Activated CD4-positive, alpha-beta memory T cell treated with anti-CD3 and anti-CD28 coated beads for 36 hours (primary cell): ENCODE results near the gene SLIT1. TPM values are rescaled to one million over a fixed set of nuclear protein-coding genes. Genes with fewer than 3 reads are reported as not detected.

Experiments
- CTCF ChIA-PET: fragments of 350-600 bp; sonication (Branson Sonifier 250); formaldehyde crosslinking; loops from one replicate; lab custom pipeline; 2021; ENCODE audit warnings: antibody characterized with exemption, inconsistent platforms; lab: Charles Lee
- POLR2A ChIA-PET: fragments of 350-600 bp; sonication (Branson Sonifier 250); formaldehyde crosslinking; loops from one replicate; lab custom pipeline; 2021; ENCODE audit warnings: antibody characterized with exemption; lab: Charles Lee
- DNase-seq: peaks from one replicate; pipeline ENCODE4 v3.0.0-alpha.2; 2020
- H3K27ac Mint-ChIP-seq: one replicate; pipeline ENCODE4 v1.8.0; 2021; ENCODE audit warnings: mixed read lengths
- H3K27me3 Mint-ChIP-seq: one replicate; pipeline ENCODE4 v1.8.0; 2021; ENCODE audit warnings: mixed read lengths
- H3K36me3 Mint-ChIP-seq: one replicate; pipeline ENCODE4 v1.8.0; 2021; ENCODE audit warnings: mixed read lengths
- H3K4me1 Mint-ChIP-seq: one replicate; pipeline ENCODE4 v1.8.0; 2021; ENCODE audit warnings: low read depth, mixed read lengths
- H3K4me3 Mint-ChIP-seq: one replicate; pipeline ENCODE4 v1.8.0; 2021; ENCODE audit warnings: mild to moderate bottlenecking, mixed read lengths
- H3K9me3 Mint-ChIP-seq: one replicate; pipeline ENCODE4 v1.8.0; 2021; ENCODE audit warnings: mixed read lengths
- intact Hi-C: fragments of 100-400 bp; cut with micrococcal nuclease; formaldehyde crosslinking; loops from one replicate; pipeline ENCODE4 v1.15.1; 2023
- total RNA-seq, 2 experiments: library from RNA; stranded (reverse); gene quantifications; one replicate each; pipeline ENCODE4 v1.2.3, GENCODE V29; 2021

The SLIT1 gene
- total RNA-seq, 2 experiments from 2014 or later: 0.63 to 0.71 TPM

DNA sequence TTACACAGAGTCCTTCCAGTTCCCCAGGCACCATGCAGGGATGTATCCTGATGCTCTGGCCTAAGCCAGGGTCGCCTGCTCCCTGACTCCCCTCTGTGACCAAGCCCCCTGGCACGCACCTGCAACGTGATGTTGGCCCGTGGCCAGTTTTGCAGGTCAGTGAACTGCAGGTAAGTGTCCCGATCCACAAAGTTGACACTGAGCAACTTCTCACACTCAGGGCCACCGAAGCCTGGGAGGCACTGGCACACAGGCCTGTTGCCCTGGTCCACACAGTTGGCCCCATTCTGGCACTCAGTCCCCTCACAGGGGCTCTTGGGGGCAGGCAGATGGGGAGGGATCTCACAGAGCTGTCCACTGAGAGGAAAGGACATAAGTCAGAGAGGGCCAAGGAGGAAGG, 179.4 kb downstream of the SLIT1 start:
- Mint-ChIP-seq H3K36me3 (peaks cover 12% of the 10 kb centered on the region), H3K27me3 (peaks cover 2% of the 10 kb centered on the region), H3K27ac (no peak overlapping the region), H3K4me3 (no peak overlapping the region), H3K4me1 (no peaks in the 10 kb centered on the region), H3K9me3 (peaks cover 24% of the 10 kb centered on the region)
- intact Hi-C loops: no loop called here
- no peak for DNase-seq
- ChIA-PET POLR2A (no interaction called here), CTCF (no interaction called here)

DNA sequence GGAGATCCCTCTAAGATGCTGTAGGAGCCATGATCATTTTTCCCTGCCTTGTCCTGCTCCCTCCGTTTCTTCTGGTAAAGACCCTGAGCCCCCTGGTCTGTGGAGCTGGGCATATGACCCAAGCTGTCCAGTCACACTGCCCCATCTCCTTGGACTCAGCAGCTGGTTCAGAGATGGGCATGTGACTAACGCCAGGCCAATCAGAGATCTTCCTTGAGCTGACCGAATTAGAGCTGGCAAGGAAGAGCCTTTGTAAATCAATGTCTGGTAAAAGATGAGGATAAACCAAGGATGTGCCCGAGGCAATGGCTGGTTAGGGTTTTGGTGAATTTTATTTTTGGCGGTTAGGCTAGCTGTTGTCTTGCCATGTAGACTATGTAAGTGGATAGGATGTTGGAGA, 180.4 kb downstream of the SLIT1 start:
- Mint-ChIP-seq H3K27ac (no peak overlapping the region), H3K4me1 (no peaks in the 10 kb centered on the region), H3K36me3 (peaks cover 12% of the 10 kb centered on the region), H3K27me3 (peaks cover 2% of the 10 kb centered on the region), H3K4me3 (no peak overlapping the region), H3K9me3 (peaks cover 24% of the 10 kb centered on the region)
- ChIA-PET POLR2A (no interaction called here), CTCF (interaction anchor here (0.6 to 2.4 kb wide), 3 partner anchors 20 to 364 kb away, joined by 3 to 9 read pairs (median 3); no protein-coding TSS in a partner anchor)
- intact Hi-C loops: no loop called here
- no peak for DNase-seq

DNA sequence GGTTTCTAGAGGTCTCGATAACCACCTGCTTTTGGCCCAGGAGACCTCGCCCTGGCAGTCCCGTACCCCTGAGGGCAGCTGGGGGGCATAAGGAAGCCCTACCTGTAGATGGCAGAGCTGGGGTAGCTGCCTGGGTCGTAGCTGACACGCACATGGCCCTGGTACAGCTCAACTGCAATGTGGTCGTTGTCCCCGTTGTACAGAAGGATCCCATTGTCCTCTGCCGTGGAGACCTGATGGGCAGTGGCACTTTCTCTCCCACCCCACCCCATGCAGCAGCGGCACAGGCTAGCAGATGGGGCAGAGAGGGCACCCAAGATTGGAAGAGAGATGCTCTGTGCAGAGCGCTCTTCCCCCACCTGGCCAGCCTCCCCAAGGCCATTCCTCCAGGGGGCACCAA, 181.2 kb downstream of the SLIT1 start:
- no peak for DNase-seq
- no peaks in the 10 kb centered on the region for H3K4me1 Mint-ChIP-seq
- no peak overlapping the region for H3K4me3 Mint-ChIP-seq
- intact Hi-C loops: no loop called here
- H3K27me3 Mint-ChIP-seq: peaks cover 2% of the 10 kb centered on the region
- ChIA-PET POLR2A (no interaction called here), CTCF (interaction anchor here (0.5 to 2.4 kb wide), 3 partner anchors 21 to 274 kb away, joined by 3 to 9 read pairs (median 4); no protein-coding TSS in a partner anchor)
- peaks cover 24% of the 10 kb centered on the region for H3K9me3 Mint-ChIP-seq
- H3K36me3 Mint-ChIP-seq: peaks cover 12% of the 10 kb centered on the region
- no peak overlapping the region for H3K27ac Mint-ChIP-seq

DNA sequence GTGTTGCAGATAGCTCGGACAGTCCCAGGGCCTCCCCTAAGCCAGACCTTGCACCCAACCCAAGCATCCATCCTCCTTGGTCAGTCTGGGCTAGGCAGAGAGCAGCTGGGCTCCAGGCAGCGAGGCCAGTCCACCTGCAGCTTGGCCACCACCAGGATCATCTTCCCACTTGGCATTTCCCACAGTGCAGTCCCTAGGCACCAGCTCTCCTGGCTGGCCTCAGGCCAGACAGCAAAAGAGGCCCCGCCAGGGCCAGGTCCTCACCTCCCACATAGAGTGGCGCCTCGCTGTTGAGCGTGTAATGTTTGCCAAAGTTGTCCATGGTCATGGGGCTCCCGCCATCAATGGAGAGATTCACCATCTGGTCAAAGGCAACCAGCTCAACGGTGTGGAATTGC, 182.0 kb downstream of the SLIT1 start:
- POLR2A ChIA-PET: no interaction called here
- peaks cover 12% of the 10 kb centered on the region for H3K36me3 Mint-ChIP-seq
- H3K4me3 Mint-ChIP-seq: no peak overlapping the region
- CTCF ChIA-PET: interaction anchor here (2.4 kb wide), 1 partner anchor 22 kb away, joined by 9 read pairs; no protein-coding TSS in a partner anchor
- intact Hi-C loops: no loop called here
- H3K27ac Mint-ChIP-seq: no peak overlapping the region
- peaks cover 2% of the 10 kb centered on the region for H3K27me3 Mint-ChIP-seq
- no peaks in the 10 kb centered on the region for H3K4me1 Mint-ChIP-seq
- H3K9me3 Mint-ChIP-seq: peaks cover 24% of the 10 kb centered on the region
- no peak for DNase-seq

DNA sequence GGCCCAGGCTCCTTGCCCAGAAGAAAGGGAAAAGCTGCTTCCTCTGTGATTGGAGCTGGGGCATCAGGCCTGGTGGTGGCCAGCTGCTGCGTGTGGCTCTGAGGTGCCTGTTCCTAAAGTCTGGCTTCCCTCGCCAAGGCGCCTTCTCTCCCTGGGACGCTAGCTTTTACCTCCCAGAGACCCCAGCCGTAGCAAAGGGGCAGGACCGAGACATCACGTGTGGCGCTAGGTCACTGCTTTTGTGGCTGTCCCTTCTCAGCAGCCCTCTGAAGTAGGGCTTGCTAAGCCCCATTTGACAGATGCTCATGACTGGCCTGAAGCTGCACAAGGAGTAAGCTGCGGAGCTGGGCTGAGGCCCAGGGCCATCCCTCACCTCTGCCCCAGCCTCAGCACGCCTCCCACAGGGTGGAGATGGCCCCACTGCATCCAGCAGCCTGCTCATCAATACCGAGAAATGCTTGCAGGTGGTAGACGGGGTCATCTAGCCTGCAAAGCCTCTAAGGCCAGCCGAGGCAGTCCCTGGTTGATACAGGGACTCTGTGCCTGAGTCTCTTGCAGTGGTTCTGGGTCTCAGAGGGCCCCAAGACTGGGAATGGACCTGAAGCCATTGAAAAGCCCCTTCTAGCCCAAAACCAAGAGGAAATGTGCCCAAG, 182.5 kb downstream of the SLIT1 start:
- Mint-ChIP-seq H3K4me3 (no peak overlapping the region), H3K27me3 (peaks cover 2% of the 10 kb centered on the region), H3K27ac (no peak overlapping the region), H3K9me3 (peaks cover 24% of the 10 kb centered on the region), H3K36me3 (peaks cover 12% of the 10 kb centered on the region), H3K4me1 (no peaks in the 10 kb centered on the region)
- CTCF ChIA-PET: interaction anchor here (1.3 kb wide), 1 partner anchor 22 kb away, joined by 3 read pairs; no protein-coding TSS in a partner anchor
- POLR2A ChIA-PET: no interaction called here
- no peak for DNase-seq
- intact Hi-C loops: no loop called here

DNA sequence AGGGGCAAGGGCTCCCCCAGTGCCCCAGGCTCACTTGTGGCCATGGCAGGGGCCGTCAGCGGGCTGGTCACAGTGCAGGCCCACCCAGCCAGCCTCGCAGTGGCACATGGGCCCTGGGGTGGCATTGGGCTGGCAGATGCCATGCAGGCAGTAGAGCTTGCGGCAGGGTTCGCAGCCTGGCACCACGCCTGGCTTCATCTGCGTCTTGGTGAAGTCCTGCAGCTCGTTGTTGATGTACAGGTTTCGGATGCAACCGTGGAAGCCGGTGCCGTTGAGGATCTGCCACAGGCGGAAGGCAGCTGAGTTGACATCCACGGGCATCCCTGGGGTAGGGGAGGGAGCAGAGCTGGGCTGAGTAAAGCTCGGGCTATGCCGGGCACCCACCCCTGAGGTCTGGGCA, 183.1 kb downstream of the SLIT1 start:
- Mint-ChIP-seq H3K4me1 (no peaks in the 10 kb centered on the region), H3K27me3 (peaks cover 2% of the 10 kb centered on the region), H3K27ac (no peak overlapping the region), H3K9me3 (peaks cover 21% of the 10 kb centered on the region), H3K36me3 (peaks cover 9% of the 10 kb centered on the region), H3K4me3 (no peak overlapping the region)
- intact Hi-C loops: no loop called here
- CTCF ChIA-PET: interaction anchor here (0.6 to 1.3 kb wide), 2 partner anchors 23 to 34 kb away, joined by 3 read pairs; no protein-coding TSS in a partner anchor
- POLR2A ChIA-PET: no interaction called here
- no peak for DNase-seq

DNA sequence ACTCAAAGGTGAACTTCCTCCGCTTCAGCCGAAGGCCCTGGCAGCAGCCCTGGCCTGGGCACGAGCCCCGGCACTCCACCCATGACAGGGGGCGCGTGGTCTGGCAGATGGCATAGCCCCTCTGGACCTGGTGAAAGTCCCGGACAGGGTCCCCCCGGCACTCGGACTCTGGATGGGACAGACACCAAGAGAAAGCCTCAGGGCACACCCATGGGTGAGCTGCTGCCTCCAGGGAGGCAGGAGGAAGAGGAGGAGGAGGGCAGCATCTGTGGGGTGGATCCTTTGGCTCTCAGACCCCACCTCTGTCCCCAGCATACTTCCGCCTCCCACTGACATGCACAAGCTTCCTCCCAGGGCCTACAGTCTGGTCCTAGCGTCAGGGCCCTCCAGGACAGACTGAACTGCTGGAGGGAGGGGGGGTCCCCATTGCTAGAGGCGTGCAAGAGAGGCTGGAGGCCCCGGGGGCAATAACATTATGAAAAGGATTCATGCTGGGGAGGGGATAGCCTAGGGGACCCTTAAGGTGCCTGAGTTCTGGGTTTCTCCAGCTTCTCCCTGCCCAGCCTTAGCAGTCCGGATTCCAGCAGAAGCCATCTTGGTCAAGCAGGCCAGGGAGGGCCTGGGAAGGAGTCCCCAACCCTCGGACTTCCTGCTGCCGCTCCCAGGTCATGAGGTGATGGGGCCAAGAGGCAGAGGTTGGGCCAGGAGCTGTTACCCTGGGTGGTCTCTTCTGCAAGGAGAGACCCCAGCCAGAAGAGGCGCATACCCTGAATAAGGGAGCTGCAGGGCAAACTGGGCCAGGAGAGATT, 184.4 kb downstream of the SLIT1 start:
- intact Hi-C loops: no loop called here
- H3K4me1 Mint-ChIP-seq: no peaks in the 10 kb centered on the region

DNA sequence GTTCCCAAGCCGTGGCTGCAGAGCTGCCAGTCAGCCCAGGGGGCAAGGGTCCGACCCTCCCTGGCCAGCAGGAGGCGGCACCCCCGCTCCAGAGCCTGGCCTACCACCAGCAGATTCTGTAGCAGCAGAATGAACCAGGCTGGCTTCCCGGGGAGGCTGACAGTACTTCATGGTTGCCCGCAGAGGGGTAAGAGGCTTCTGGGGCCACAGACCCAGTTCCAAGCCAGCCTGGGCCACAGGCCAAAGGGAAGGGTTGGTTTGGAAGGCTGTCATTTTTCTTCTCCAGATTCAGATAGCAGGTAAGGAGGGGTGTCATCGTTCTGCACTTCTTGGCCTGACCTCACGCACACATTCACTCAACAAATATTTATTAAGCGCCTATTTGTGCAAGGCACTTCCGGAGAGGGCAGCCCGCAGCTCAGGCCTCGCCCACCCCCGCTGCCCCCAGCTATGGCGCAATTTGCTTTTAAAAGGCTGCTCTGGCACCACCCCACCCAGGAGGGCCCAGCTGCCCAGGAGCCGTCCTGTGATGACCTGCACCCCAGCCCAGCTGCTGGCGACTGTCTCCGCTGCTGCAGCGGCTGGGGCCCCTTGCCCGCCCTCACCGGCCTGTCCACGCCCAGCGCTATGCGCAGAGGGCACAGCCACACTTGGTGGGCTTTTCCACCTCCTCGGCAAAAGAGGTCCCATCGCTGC, 185.1 kb downstream of the SLIT1 start:
- no peaks in the 10 kb centered on the region for H3K36me3 Mint-ChIP-seq
- H3K9me3 Mint-ChIP-seq: peaks cover 2% of the 10 kb centered on the region
- H3K27me3 Mint-ChIP-seq: peaks cover 2% of the 10 kb centered on the region
- no peak overlapping the region for H3K27ac Mint-ChIP-seq
- intact Hi-C loops: no loop called here
- CTCF ChIA-PET: interaction anchor here (1.0 kb wide), 1 partner anchor 25 kb away, joined by 3 read pairs; no protein-coding TSS in a partner anchor
- no peak overlapping the region for H3K4me3 Mint-ChIP-seq
- POLR2A ChIA-PET: no interaction called here
- no peaks in the 10 kb centered on the region for H3K4me1 Mint-ChIP-seq
- DNase-seq: no peak

More for the DNA sequence above, 184.4 kb downstream of the SLIT1 start:
- Mint-ChIP-seq H3K36me3 (no peaks in the 10 kb centered on the region), H3K27me3 (peaks cover 2% of the 10 kb centered on the region), H3K27ac (no peak overlapping the region), H3K9me3 (peaks cover 8% of the 10 kb centered on the region), H3K4me3 (no peak overlapping the region)
- ChIA-PET POLR2A (no interaction called here), CTCF (interaction anchor here (1.0 kb wide), 1 partner anchor 24 kb away, joined by 3 read pairs; no protein-coding TSS in a partner anchor)
- no peak for DNase-seq

DNA sequence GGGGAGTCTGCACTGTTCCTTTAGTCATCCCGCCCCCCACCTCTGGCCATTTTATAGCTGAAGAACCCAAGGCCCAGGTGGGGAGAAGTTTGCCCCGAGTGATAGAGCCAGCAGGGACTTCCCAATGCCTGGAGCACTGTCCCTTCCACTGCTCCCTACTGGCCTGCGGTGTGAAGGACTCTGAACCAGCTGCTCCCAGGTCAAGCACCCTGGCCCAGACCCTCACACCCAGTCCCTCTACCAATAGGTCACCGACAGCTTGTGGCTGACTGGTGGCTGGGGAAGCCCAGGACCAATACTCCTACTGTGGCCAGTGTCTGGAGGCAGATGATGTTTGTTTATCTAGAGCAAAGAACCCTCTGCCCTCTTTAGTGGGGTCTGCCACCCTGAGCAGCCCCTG, 185.8 kb downstream of the SLIT1 start:
- intact Hi-C loops: no loop called here
- Mint-ChIP-seq H3K4me1 (no peaks in the 10 kb centered on the region), H3K27me3 (no peaks in the 10 kb centered on the region), H3K4me3 (no peak overlapping the region), H3K36me3 (no peaks in the 10 kb centered on the region), H3K9me3 (no peaks in the 10 kb centered on the region), H3K27ac (no peak overlapping the region)
- CTCF ChIA-PET: no interaction called here
- no peak for DNase-seq
- POLR2A ChIA-PET: no interaction called here

DNA sequence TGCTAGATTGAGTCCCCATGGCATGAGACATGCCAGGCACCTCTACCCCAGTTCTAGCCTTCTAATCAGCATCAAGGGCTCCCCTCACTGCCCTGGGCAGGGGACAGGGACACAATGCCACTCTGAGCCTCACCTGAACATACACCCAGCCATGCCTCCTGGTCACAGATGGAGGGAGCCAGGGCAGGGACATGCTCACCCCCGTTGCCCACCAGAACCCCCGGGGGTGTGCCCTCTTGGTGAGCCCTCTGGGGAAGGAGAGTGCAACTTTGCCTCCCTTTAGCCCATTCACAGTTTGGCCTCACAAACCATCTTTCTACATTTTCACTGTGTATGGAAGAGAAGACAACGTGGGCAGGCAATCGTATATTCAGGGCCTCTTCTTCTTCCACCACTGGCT, 186.4 kb downstream of the SLIT1 start:
- no peak overlapping the region for H3K27ac Mint-ChIP-seq
- no peak overlapping the region for H3K4me3 Mint-ChIP-seq
- H3K4me1 Mint-ChIP-seq: no peaks in the 10 kb centered on the region
- no peak for DNase-seq
- intact Hi-C loops: no loop called here
- no peaks in the 10 kb centered on the region for H3K36me3 Mint-ChIP-seq
- ChIA-PET CTCF (no interaction called here), POLR2A (no interaction called here)
- no peaks in the 10 kb centered on the region for H3K27me3 Mint-ChIP-seq
- no peaks in the 10 kb centered on the region for H3K9me3 Mint-ChIP-seq

DNA sequence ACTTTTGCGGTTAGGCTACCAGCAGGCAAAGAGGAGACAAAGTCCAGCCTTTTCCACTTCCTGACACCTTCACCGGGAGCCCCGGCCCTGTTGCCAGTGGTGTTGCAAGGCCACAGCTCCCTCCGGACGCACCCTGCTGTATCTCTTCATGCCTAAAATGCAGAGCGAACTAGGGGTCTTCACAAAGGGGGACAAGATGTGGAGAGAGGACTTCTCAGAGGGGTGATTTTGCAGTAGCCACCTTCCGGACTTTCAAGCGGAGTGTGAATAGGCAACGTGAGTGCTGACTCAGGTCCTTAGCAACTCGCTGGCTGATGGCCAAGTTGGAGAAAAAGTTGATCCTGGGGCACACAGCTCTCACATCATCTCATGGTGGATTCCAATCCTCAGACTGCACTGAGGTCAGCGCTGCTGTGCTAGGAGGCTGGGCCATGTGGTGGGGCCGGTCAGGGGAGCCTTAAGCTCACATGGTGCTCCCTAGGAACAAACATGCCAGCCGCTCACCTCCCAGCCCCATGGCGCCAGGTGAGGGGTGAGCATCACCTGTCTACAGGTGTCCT, 187.3 kb downstream of the SLIT1 start:
- H3K4me3 Mint-ChIP-seq: no peak overlapping the region
- H3K9me3 Mint-ChIP-seq: no peaks in the 10 kb centered on the region
- intact Hi-C loops: no loop called here
- CTCF ChIA-PET: interaction anchor here (1.0 kb wide), 1 partner anchor 212 kb away, joined by 3 read pairs; no protein-coding TSS in a partner anchor
- no peak overlapping the region for H3K27ac Mint-ChIP-seq
- DNase-seq: no peak
- POLR2A ChIA-PET: no interaction called here
- no peaks in the 10 kb centered on the region for H3K4me1 Mint-ChIP-seq
- H3K27me3 Mint-ChIP-seq: no peaks in the 10 kb centered on the region
- no peaks in the 10 kb centered on the region for H3K36me3 Mint-ChIP-seq
